H1 (cell line): ENCODE measurements around the gene OR52B6.

ENCODE experiments used
- HDAC6 ChIP-seq: IDR thresholded peaks from one replicate; pipeline ENCODE4 v1.7.1; 2012; ENCODE audit warnings: low read depth, mild to moderate bottlenecking, inconsistent platforms, low read length, moderate library complexity
- RNF2 ChIP-seq: fragments of 200-900, 300-1000 bp; sonication (generic); IDR thresholded peaks from 2 replicates; pipeline ENCODE4 v1.7.1; 2016; ENCODE audit warnings: borderline replicate concordance, low read depth, mild to moderate bottlenecking, antibody characterized with exemption, low read length; ENCODE audit not compliant: poor library complexity, severe bottlenecking; ENCODE audit errors: missing control alignments
- SP1 ChIP-seq: IDR thresholded peaks from 2 replicates; pipeline ENCODE4 v1.6.1; 2011; ENCODE audit warnings: low read depth, low read length
- TAF1 ChIP-seq: IDR thresholded peaks from 2 replicates; pipeline ENCODE4 v1.6.1; 2011; ENCODE audit warnings: mild to moderate bottlenecking, low read depth, low read length
- TF ChIP-seq, protein P1 (sequence below), 3 experiments: IDR thresholded peaks; 1 replicate in 2 of 3; 2 replicates in 1 of 3; pipeline versions ENCODE4 v1.5.1 to v1.6.1; 2011; ENCODE audit warnings: low read length in 3 of 3, mild to moderate bottlenecking in 3 of 3, inconsistent platforms in 2 of 3, low read depth in 1 of 3, moderate library complexity in 1 of 3; ENCODE audit not compliant: insufficient read depth in 1 of 3; ENCODE audit errors: control extremely low read depth in 1 of 3

DNA sequence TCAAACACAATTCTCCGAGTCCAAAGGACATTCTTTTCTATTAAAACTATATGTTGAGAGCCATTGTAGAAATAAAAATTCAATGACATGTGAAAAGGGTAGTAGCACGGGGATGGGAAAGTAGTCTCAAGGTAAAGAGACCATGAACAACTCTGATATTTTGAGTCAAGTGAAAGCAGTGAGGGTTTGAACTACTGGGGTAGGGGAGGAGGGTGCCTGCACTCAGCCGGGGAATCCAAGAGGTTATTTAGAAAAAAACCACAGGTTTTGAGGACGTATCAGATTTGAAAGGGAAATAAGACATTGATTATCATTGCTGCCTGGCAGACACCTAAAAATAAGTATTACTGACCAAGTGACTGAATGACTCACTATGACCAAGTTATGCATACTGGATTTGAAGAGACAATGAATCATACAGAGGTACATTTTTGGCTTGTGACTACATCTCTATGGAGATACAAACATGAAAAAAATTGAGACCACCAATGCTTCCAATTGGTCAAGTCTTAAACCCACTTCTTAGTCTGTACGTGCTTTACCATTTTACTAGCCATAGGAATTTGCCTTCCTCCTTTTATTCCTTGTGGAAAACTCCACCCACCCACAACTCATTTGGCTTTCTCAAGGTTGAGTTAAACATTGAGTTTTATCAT, 30.1 kb upstream of the OR52B6 start:
- TF ChIP-seq, protein P1, sequence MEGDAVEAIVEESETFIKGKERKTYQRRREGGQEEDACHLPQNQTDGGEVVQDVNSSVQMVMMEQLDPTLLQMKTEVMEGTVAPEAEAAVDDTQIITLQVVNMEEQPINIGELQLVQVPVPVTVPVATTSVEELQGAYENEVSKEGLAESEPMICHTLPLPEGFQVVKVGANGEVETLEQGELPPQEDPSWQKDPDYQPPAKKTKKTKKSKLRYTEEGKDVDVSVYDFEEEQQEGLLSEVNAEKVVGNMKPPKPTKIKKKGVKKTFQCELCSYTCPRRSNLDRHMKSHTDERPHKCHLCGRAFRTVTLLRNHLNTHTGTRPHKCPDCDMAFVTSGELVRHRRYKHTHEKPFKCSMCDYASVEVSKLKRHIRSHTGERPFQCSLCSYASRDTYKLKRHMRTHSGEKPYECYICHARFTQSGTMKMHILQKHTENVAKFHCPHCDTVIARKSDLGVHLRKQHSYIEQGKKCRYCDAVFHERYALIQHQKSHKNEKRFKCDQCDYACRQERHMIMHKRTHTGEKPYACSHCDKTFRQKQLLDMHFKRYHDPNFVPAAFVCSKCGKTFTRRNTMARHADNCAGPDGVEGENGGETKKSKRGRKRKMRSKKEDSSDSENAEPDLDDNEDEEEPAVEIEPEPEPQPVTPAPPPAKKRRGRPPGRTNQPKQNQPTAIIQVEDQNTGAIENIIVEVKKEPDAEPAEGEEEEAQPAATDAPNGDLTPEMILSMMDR (IDR thresholded peaks at IDR 0.05; ENCODE audit: control extremely low read depth in 1 of 3, insufficient read depth in 1 of 3, low read depth in 1 of 3, low read length in 3 of 3): no peak
- TF ChIP-seq RNF2 (no peak), SP1 (no peak), TAF1 (no peak), HDAC6 (no peak)
